T-helper 1 cell treated with Interleukin-12 subunit alpha and Interleukin-12 subunit beta and Interleukin-4 antibody, amounts not matched to agents 30 ng/mL and 1 ng/mL, for 36 hours (primary cell): Measurements from ENCODE around the gene NUPR2. TPM values are rescaled to one million over a fixed set of nuclear protein-coding genes. Genes with fewer than 3 reads are reported as not detected.
"Not testable (repeated sequence)": the region's sequence is repeated elsewhere in the genome, so short reads cannot be mapped to it uniquely, and the experiment has no call there.

Experiments
- intact Hi-C: fragments of 100-400 bp; cut with micrococcal nuclease; formaldehyde crosslinking; loops from one replicate; pipeline ENCODE4 v1.15.1; 2024
- total RNA-seq: library from RNA; stranded (reverse); gene quantifications from 2 replicates; pipeline ENCODE4 v1.2.3, GENCODE V29; 2022

The NUPR2 gene
- total RNA-seq, 1 donor from 2014 or later = not detected

GRCh38 chr7:56086761-56087160 lies 29.5 kb downstream of the NUPR2 start:
- intact Hi-C loops = no loop called here

- intact Hi-C loops = no loop called here
These were observed 32.9 kb downstream of the NUPR2 start for GRCh38 chr7:56083150-56083785.

- intact Hi-C loops = no loop called here
These were observed 34.4 kb downstream of the NUPR2 start for GRCh38 chr7:56081626-56082340.

- intact Hi-C loops = not testable (repeated sequence)
These were observed 35.3 kb downstream of the NUPR2 start for GRCh38 chr7:56080726-56081435.

GRCh38 chr7:56079450-56080185 lies 36.6 kb downstream of the NUPR2 start:
- intact Hi-C loops = no loop called here

GRCh38 chr7:56078196-56078595 lies 38.0 kb downstream of the NUPR2 start:
- intact Hi-C loops = no loop called here

GRCh38 chr7:56077681-56078080 lies 38.5 kb downstream of the NUPR2 start:
- intact Hi-C loops = no loop called here

- intact Hi-C loops = loop anchor here (1.0 to 2.0 kb wide), 4 partner anchors 10 to 794 kb away; partner anchors contain the start of gene SUMF2
These were observed 41.8 kb downstream of the NUPR2 start for GRCh38 chr7:56074371-56074791.

GRCh38 chr7:56066376-56066775 lies 49.8 kb downstream of the NUPR2 start:
- intact Hi-C loops = loop anchor here (10.0 kb wide), 1 partner anchor 632 kb away; no protein-coding TSS in a partner anchor

Other genes with a start within 250 kb of the NUPR2 start
- 0.85 and 1.1 TPM in 2 replicates for gene ZNF713, start 229.0 kb downstream of the NUPR2 start, total RNA-seq
- 16.1 and 17.2 TPM in 2 replicates for gene MRPS17, start 164.5 kb downstream of the NUPR2 start, total RNA-seq
- gene NIPSNAP2, start 151.8 kb downstream of the NUPR2 start, total RNA-seq = 30.2 and 35.7 TPM in 2 replicates
- gene PSPH, start 65.0 kb downstream of the NUPR2 start, total RNA-seq = 9.0 and 11.7 TPM in 2 replicates
- 147 and 154 TPM in 2 replicates for gene CCT6A, start 64.7 kb downstream of the NUPR2 start, total RNA-seq
- 111 and 116 TPM in 2 replicates for gene SUMF2, start 52.1 kb downstream of the NUPR2 start, total RNA-seq
- gene PHKG1, start 23.5 kb downstream of the NUPR2 start, total RNA-seq = 1.5 and 2.0 TPM in 2 replicates
- gene CHCHD2, start 9.9 kb downstream of the NUPR2 start, total RNA-seq = 473 and 479 TPM in 2 replicates